Measurements from ENCODE around the gene UBAC2. TPM values are rescaled to one million over a fixed set of nuclear protein-coding genes. Genes with fewer than 3 reads are reported as not detected.
A peak's percentile ranks its signal among the peaks of the same experiment; 100 is the strongest.

UBAC2 gene
- total RNA-seq, 1 donor from 2014 or later = 44.3 TPM

- Histone ChIP-seq H3K4me1 (peaks cover 25% of the 10 kb centered on the region), H3K4me3 (peak overlapping the region; percentile 51), H3K27ac (replicated peaks) (peak overlapping the region; percentile 63), H3K36me3 (peaks cover 29% of the 10 kb centered on the region), H3K9me3 (replicated peaks) (no peaks in the 10 kb centered on the region), H3K27me3 (ENCODE audit: low read depth) (no peaks in the 10 kb centered on the region)
- no peak for DNase-seq
- TF ChIP-seq, protein P1, sequence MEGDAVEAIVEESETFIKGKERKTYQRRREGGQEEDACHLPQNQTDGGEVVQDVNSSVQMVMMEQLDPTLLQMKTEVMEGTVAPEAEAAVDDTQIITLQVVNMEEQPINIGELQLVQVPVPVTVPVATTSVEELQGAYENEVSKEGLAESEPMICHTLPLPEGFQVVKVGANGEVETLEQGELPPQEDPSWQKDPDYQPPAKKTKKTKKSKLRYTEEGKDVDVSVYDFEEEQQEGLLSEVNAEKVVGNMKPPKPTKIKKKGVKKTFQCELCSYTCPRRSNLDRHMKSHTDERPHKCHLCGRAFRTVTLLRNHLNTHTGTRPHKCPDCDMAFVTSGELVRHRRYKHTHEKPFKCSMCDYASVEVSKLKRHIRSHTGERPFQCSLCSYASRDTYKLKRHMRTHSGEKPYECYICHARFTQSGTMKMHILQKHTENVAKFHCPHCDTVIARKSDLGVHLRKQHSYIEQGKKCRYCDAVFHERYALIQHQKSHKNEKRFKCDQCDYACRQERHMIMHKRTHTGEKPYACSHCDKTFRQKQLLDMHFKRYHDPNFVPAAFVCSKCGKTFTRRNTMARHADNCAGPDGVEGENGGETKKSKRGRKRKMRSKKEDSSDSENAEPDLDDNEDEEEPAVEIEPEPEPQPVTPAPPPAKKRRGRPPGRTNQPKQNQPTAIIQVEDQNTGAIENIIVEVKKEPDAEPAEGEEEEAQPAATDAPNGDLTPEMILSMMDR (IDR thresholded peaks at IDR 0.05; ENCODE audit: borderline replicate concordance) = no peak
- intact Hi-C loops (cut with micrococcal nuclease) = no loop called here
Observed at GRCh38 chr13:99356262-99357091, 155.8 kb downstream of the UBAC2 start.

- no peak for DNase-seq
- Histone ChIP-seq H3K4me1 (peaks cover 25% of the 10 kb centered on the region), H3K36me3 (peaks cover 23% of the 10 kb centered on the region)
Observed at GRCh38 chr13:99357131-99357596, 156.5 kb downstream of the UBAC2 start.

GRCh38 chr13:99357941-99358340 is 157.3 kb downstream of the UBAC2 start:
- H3K9me3 ChIP-seq (replicated peaks) = no peaks in the 10 kb centered on the region
- H3K27ac ChIP-seq (replicated peaks) = no peak overlapping the region
- peaks cover 23% of the 10 kb centered on the region for H3K36me3 ChIP-seq
- H3K27me3 ChIP-seq (ENCODE audit: low read depth) = no peaks in the 10 kb centered on the region
- TF ChIP-seq, protein P1 (IDR thresholded peaks at IDR 0.05; ENCODE audit: borderline replicate concordance) = no peak
- intact Hi-C loops (cut with micrococcal nuclease) = no loop called here
- H3K4me3 ChIP-seq = no peak overlapping the region
- H3K4me1 ChIP-seq = peaks cover 25% of the 10 kb centered on the region
- no peak for DNase-seq

More at GRCh38 chr13:99357131-99357596, 156.5 kb downstream of the UBAC2 start:
- no peak overlapping the region for H3K4me3 ChIP-seq
- TF ChIP-seq, protein P1 (IDR thresholded peaks at IDR 0.05; ENCODE audit: borderline replicate concordance) = no peak
- H3K27ac ChIP-seq (replicated peaks) = peak overlapping the region; percentile 63
- no peaks in the 10 kb centered on the region for H3K27me3 ChIP-seq (ENCODE audit: low read depth)
- H3K9me3 ChIP-seq (replicated peaks) = no peaks in the 10 kb centered on the region
- intact Hi-C loops (cut with micrococcal nuclease) = no loop called here

DNA sequence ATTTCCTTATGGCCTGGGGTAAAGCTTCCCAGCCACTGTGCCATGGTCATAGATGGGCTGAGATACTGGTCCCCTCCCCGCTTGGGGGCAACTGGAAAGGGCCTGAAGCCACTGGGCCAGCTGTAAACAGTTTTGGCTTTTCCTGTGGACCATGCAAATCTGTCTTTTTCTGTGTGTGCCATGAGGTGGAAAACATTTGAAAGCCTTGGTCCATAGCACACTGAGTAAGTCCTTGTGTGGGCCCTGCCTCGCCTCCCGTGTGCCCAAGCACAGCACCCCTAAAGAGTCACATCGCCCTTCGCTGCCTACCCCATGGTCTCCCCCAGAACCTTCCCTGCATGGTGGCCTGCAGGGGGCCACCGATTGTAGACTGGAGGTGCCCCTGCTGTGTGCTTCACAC is 158.9 kb downstream of the UBAC2 start:
- no peaks in the 10 kb centered on the region for H3K27me3 ChIP-seq (ENCODE audit: low read depth)
- DNase-seq = no peak
- intact Hi-C loops (cut with micrococcal nuclease) = no loop called here
- H3K27ac ChIP-seq (replicated peaks) = no peak overlapping the region
- H3K4me1 ChIP-seq = peaks cover 32% of the 10 kb centered on the region
- H3K36me3 ChIP-seq = peaks cover 23% of the 10 kb centered on the region
- TF ChIP-seq, protein P1 (IDR thresholded peaks at IDR 0.05; ENCODE audit: borderline replicate concordance) = no peak
- no peaks in the 10 kb centered on the region for H3K9me3 ChIP-seq (replicated peaks)
- no peak overlapping the region for H3K4me3 ChIP-seq

DNA sequence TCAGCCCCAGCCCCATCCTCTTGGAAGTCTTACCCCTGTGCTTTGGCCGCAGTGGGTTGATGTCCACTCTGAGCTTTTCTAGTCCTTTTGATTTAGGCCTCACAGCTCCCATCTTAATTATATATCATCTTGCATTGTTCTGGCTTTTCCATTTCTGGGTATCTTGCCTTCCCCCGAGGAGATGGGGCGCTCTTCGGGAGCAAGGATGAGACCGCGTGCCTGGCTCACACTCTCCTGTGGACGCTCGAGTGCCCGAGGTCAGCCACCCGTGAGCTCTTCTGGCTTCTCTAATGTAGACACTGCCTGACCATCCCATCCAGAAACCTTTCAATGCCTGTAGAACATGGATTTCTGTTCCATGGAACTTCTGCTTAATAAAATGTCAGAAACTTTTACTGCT is 160.0 kb downstream of the UBAC2 start:
- Histone ChIP-seq H3K9me3 (replicated peaks) (no peaks in the 10 kb centered on the region), H3K27ac (replicated peaks) (no peak overlapping the region), H3K4me3 (no peak overlapping the region), H3K36me3 (peaks cover 12% of the 10 kb centered on the region), H3K4me1 (peaks cover 29% of the 10 kb centered on the region), H3K27me3 (ENCODE audit: low read depth) (no peaks in the 10 kb centered on the region)
- DNase-seq = no peak
- intact Hi-C loops (cut with micrococcal nuclease) = no loop called here
- TF ChIP-seq, protein P1 (IDR thresholded peaks at IDR 0.05; ENCODE audit: borderline replicate concordance) = no peak

Data from left ventricle myocardium inferior (tissue), 1 donor.